ENCODE measurements around the gene ABCC2.

GRCh38 chr10:99754670-99755069 lies 27.8 kb upstream of the ABCC2 start:
- TF ChIP-seq EZH2 (IDR thresholded peaks at IDR 0.05; ENCODE audit: borderline replicate concordance, low read depth, low read length, severe bottlenecking) (no peak), CTCF (IDR thresholded peaks at IDR 0.05; ENCODE audit: borderline replicate concordance, extremely low read depth, low read length, poor library complexity, severe bottlenecking) (no peak)
